ENCODE measurements around the gene LIPA. TPM values are rescaled to one million over a fixed set of nuclear protein-coding genes. Genes with fewer than 3 reads are reported as not detected.

The LIPA gene
- total RNA-seq, 1 donor, result 46.7 TPM

DNA sequence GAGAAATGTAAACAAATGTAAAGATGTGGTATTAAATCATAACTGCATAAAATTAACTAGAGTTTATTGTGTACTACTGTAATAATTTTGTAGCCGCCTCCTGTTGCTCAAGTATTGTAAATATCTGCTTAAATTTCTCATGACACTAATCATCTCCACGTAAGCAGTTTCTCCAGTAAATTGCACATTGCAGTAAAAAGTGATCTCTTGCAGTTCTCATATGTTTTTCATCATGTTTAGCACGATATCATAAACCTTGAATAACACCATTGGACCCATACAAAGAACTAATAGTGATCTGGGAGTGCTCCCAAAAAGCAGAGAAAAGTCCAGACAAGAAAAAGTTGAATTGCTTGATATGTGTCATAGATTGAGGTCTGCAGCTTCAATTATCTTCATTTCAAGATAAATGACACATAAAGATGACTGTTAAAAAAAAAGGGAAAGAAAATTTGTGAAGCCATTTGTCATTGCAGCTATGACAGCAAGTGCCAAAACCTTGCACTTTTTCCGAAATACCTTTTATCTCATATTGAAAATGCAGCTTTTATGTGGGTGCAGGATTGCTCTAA, 15.3 kb downstream of the LIPA start:
- Histone ChIP-seq H3K79me2 (ENCODE audit: insufficient read depth, low read length) (no peaks in the 10 kb centered on the region), H3K36me3 (ENCODE audit: insufficient read depth, low read length) (peaks cover 3% of the 10 kb centered on the region), H2AFZ (ENCODE audit: low read length) (no peak overlapping the region), H3K4me3 (ENCODE audit: insufficient read depth, low read length) (no peak overlapping the region), H3K4me1 (ENCODE audit: insufficient read depth, low read length) (no peaks in the 10 kb centered on the region), H3K4me2 (ENCODE audit: insufficient read depth, low read length) (no peak overlapping the region), H3K9me3 (ENCODE audit: low read depth, low read length) (no peaks in the 10 kb centered on the region), H4K20me1 (ENCODE audit: insufficient read depth, low read length) (no peaks in the 10 kb centered on the region), H3K27ac (ENCODE audit: low read depth, low read length) (no peak overlapping the region), H3K27me3 (ENCODE audit: insufficient read depth, low read length) (no peaks in the 10 kb centered on the region)
- DNase-seq (ENCODE audit: insufficient read length, low spot score, missing footprints), result no peak
- TF ChIP-seq, protein P1, sequence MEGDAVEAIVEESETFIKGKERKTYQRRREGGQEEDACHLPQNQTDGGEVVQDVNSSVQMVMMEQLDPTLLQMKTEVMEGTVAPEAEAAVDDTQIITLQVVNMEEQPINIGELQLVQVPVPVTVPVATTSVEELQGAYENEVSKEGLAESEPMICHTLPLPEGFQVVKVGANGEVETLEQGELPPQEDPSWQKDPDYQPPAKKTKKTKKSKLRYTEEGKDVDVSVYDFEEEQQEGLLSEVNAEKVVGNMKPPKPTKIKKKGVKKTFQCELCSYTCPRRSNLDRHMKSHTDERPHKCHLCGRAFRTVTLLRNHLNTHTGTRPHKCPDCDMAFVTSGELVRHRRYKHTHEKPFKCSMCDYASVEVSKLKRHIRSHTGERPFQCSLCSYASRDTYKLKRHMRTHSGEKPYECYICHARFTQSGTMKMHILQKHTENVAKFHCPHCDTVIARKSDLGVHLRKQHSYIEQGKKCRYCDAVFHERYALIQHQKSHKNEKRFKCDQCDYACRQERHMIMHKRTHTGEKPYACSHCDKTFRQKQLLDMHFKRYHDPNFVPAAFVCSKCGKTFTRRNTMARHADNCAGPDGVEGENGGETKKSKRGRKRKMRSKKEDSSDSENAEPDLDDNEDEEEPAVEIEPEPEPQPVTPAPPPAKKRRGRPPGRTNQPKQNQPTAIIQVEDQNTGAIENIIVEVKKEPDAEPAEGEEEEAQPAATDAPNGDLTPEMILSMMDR (IDR thresholded peaks at IDR 0.05; ENCODE audit: extremely low read depth, low read depth, low read length), result no peak

DNA sequence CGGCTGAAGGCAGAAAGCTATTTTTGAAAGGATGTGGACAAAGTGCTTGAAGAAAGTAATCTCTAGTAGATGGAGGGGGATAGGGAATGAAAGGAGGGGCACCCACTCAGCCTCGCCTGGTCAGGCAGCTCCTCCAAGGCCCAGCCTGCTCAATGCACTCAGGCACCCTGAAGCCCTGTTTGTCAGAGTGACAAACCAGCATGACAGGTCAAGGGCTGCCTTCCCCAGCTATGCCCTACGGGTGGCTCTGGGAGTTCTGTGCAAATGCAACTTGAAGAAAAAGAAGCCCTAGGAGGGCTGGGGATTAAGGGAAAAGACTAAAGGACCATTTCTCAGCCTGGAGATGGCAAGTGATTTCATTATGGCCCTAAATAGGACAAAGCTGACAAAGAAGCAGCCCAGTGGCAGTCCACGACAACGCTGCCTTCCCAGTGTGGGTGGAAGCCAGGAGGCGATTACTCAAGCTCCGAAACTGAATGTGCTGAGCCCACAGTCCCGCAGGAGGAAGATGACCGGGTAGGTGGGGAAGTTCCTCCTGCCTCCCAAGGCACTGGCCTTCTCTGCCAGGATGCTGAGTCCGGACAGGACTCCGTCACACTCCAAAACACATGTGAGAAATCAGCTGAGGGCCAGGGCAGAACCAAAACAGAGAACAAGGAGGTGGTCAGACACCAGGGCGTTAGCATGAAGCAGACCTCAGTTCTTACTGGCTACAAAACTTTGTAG, 16.3 kb downstream of the LIPA start:
- Histone ChIP-seq H2AFZ (ENCODE audit: low read length) (no peak overlapping the region), H3K27me3 (ENCODE audit: insufficient read depth, low read length) (no peaks in the 10 kb centered on the region), H3K4me2 (ENCODE audit: insufficient read depth, low read length) (no peak overlapping the region), H3K36me3 (ENCODE audit: insufficient read depth, low read length) (peaks cover 3% of the 10 kb centered on the region), H3K79me2 (ENCODE audit: insufficient read depth, low read length) (no peaks in the 10 kb centered on the region), H4K20me1 (ENCODE audit: insufficient read depth, low read length) (no peaks in the 10 kb centered on the region), H3K9me3 (ENCODE audit: low read depth, low read length) (no peaks in the 10 kb centered on the region), H3K4me1 (ENCODE audit: insufficient read depth, low read length) (no peaks in the 10 kb centered on the region), H3K4me3 (ENCODE audit: insufficient read depth, low read length) (no peak overlapping the region), H3K27ac (ENCODE audit: low read depth, low read length) (no peak overlapping the region)
- DNase-seq (ENCODE audit: insufficient read length, low spot score, missing footprints), result peak; percentile 54
- TF ChIP-seq, protein P1 (IDR thresholded peaks at IDR 0.05; ENCODE audit: extremely low read depth, low read depth, low read length), result no peak

DNA sequence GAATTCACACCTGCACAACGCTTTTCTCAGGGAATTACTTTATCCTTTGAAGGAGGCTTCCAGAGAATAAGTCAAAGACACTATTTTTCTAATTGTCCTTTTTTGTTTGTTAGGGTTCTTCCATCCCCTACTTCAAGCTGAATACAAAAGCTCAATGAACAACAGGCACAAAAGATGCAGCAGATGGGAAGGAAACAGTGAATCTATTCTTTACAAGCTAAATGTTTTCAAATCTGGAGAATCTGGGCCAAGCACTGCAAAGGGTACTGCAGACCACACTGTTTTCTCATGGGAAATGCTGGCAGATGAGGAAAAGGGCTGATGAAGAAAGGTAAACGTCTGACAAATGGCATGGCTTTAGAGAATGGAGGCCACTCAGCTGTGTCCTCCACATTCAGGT, 18.5 kb downstream of the LIPA start:
- H4K20me1 ChIP-seq (ENCODE audit: insufficient read depth, low read length), result no peaks in the 10 kb centered on the region
- DNase-seq (ENCODE audit: insufficient read length, low spot score, missing footprints), result no peak
- no peaks in the 10 kb centered on the region for H3K36me3 ChIP-seq (ENCODE audit: insufficient read depth, low read length)
- no peaks in the 10 kb centered on the region for H3K27me3 ChIP-seq (ENCODE audit: insufficient read depth, low read length)
- no peak overlapping the region for H2AFZ ChIP-seq (ENCODE audit: low read length)
- no peak overlapping the region for H3K4me2 ChIP-seq (ENCODE audit: insufficient read depth, low read length)
- H3K27ac ChIP-seq (ENCODE audit: low read depth, low read length), result no peak overlapping the region
- no peaks in the 10 kb centered on the region for H3K79me2 ChIP-seq (ENCODE audit: insufficient read depth, low read length)
- no peaks in the 10 kb centered on the region for H3K9me3 ChIP-seq (ENCODE audit: low read depth, low read length)
- H3K4me1 ChIP-seq (ENCODE audit: insufficient read depth, low read length), result no peaks in the 10 kb centered on the region
- H3K4me3 ChIP-seq (ENCODE audit: insufficient read depth, low read length), result no peak overlapping the region
- TF ChIP-seq, protein P1 (IDR thresholded peaks at IDR 0.05; ENCODE audit: extremely low read depth, low read depth, low read length), result no peak

DNA sequence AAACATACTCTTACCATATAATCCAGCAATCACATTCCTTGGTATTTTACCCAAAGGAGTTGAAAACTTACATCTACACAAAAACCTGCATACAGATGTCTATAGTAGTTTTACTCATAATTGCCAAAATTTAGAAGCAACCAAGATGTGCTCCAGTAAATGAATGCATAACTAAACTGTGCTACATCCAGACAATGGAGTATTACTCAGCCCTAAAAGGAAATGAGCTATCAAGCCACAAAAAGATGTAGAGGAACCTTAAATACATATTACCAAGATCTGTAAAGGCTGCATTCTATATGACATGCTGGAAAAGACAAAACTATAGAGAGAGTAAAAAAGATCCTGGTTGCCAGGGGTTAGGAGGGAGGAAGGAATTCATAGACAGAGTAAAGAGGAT, 22.6 kb downstream of the LIPA start:
- Histone ChIP-seq H3K4me2 (ENCODE audit: insufficient read depth, low read length) (no peak overlapping the region), H3K4me1 (ENCODE audit: insufficient read depth, low read length) (no peaks in the 10 kb centered on the region), H3K4me3 (ENCODE audit: insufficient read depth, low read length) (no peak overlapping the region), H4K20me1 (ENCODE audit: insufficient read depth, low read length) (no peaks in the 10 kb centered on the region), H2AFZ (ENCODE audit: low read length) (no peak overlapping the region), H3K9me3 (ENCODE audit: low read depth, low read length) (no peaks in the 10 kb centered on the region), H3K27me3 (ENCODE audit: insufficient read depth, low read length) (no peaks in the 10 kb centered on the region), H3K36me3 (ENCODE audit: insufficient read depth, low read length) (peaks cover under 1% of the 10 kb centered on the region), H3K27ac (ENCODE audit: low read depth, low read length) (no peak overlapping the region), H3K79me2 (ENCODE audit: insufficient read depth, low read length) (no peaks in the 10 kb centered on the region)
- TF ChIP-seq, protein P1 (IDR thresholded peaks at IDR 0.05; ENCODE audit: extremely low read depth, low read depth, low read length), result no peak
- DNase-seq (ENCODE audit: insufficient read length, low spot score, missing footprints), result no peak

Data from osteoblast (primary cell).